IPS DF 6.9 (cell line): ENCODE data around the gene PKD2L2.
"Not testable (repeated sequence)": the region's sequence is repeated elsewhere in the genome, so short reads cannot be mapped to it uniquely, and the experiment has no call there.

Source experiments
- DNase-seq: peaks from one replicate; pipeline ENCODE4 v3.0.0-alpha.2; 2013; ENCODE audit warnings: low read depth, low spot score
- H3K27ac ChIP-seq: one replicate; pipeline ENCODE4 v1.5.1; 2013; ENCODE audit warnings: low read length, control low read depth
- H3K27me3 ChIP-seq: 2 replicates; pipeline ENCODE4 v1.6.1; 2013; ENCODE audit warnings: mild to moderate bottlenecking, low read length; ENCODE audit not compliant: control insufficient read depth, insufficient read depth
- H3K36me3 ChIP-seq: 2 replicates; pipeline ENCODE4 v1.6.1; 2013; ENCODE audit warnings: low read length; ENCODE audit not compliant: control insufficient read depth, insufficient read depth
- H3K4me1 ChIP-seq: 2 replicates; pipeline ENCODE4 v1.6.1; 2013; ENCODE audit warnings: low read length; ENCODE audit not compliant: control insufficient read depth, insufficient read depth
- H3K4me3 ChIP-seq: 2 replicates; pipeline ENCODE4 v1.5.1; 2013; ENCODE audit warnings: mild to moderate bottlenecking, low read length
- H3K9me3 ChIP-seq: 2 replicates; pipeline ENCODE4 v1.6.1; 2013; ENCODE audit warnings: low read length, inconsistent platforms; ENCODE audit not compliant: control insufficient read depth, insufficient read depth
- WGBS: extraction: QIAGEN DNeasy Blood & Tissue Kit; methylation state at CpG from one replicate; pipeline ENCODE4 v1.1.7; 2013; ENCODE audit warnings: mixed read lengths, missing lambda C conversion rate; ENCODE audit not compliant: insufficient read length, insufficient coverage; 5-methylcytosine and 5-hydroxymethylcytosine counted together

The PKD2L2 gene

DNA sequence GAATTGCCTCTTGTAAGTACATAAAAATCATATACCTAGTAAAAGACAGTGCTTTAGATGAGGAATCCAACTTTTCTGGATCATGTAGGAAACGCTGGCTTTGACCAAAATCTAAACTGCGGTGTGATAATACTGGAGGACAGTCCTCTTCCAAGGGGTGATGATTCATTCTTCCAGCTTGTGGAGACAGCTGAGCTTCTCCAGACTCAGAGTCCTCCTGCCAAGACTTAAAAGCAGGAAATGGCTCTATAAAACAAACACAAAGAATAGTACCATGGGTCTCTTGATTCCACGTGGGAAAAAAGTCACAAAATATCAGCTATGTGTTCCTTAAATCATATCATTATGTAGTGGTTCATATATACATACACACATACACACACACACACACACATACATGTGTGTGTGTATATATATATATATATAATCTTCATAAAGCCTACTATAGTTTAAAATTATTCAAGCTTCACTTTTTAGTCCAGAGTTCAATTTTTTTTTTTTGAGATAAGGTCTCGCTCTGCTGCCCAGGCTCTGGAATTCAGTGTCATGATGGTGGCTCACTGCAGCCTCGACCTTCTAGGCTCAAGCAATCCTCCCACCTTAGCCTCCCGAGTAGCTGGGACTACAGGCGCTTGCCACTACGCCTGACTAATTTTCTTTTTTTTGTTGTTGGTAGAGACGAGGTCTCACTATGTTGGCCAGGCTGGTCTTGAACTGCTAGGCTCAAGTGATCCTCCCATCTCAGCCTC, 65.0 kb downstream of the PKD2L2 start:
- H3K9me3 ChIP-seq = no peaks in the 10 kb centered on the region
- no peak for DNase-seq
- no peaks in the 10 kb centered on the region; the same call in 1 of the 2 replicates for H3K36me3 ChIP-seq
- H3K27ac ChIP-seq = no peak overlapping the region
- H3K27me3 ChIP-seq = no peaks in the 10 kb centered on the region
- no CpG with 5 or more reads among the region's 9 CpGs for WGBS
- no peaks in the 10 kb centered on the region for H3K4me1 ChIP-seq
- no peak overlapping the region for H3K4me3 ChIP-seq

DNA sequence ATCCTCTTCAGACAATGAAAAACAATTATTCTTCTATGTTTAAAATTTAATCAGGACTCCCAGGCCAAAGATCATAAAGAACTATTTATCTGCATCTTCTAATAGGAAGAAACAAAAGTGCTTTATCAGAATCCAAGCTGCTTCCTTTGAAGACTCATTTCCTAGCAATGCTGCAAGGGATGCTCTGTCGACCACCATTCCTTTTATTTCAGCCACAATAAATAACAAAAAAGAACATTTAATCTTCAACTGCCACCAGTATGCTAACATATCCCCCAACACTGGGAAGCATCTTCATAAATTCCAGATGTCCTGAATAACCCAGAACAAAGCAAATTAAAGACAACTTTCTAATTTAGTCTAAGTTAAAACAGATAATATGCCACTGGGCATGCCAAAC, 68.7 kb downstream of the PKD2L2 start:
- no peaks in the 10 kb centered on the region for H3K9me3 ChIP-seq
- DNase-seq = no peak
- no peaks in the 10 kb centered on the region for H3K27me3 ChIP-seq
- H3K27ac ChIP-seq = no peak overlapping the region
- no CpG with 5 or more reads among the region's 1 CpG for WGBS
- H3K4me1 ChIP-seq = no peaks in the 10 kb centered on the region
- no peaks in the 10 kb centered on the region; the same call in 1 of the 2 replicates for H3K36me3 ChIP-seq
- no peak overlapping the region for H3K4me3 ChIP-seq

DNA sequence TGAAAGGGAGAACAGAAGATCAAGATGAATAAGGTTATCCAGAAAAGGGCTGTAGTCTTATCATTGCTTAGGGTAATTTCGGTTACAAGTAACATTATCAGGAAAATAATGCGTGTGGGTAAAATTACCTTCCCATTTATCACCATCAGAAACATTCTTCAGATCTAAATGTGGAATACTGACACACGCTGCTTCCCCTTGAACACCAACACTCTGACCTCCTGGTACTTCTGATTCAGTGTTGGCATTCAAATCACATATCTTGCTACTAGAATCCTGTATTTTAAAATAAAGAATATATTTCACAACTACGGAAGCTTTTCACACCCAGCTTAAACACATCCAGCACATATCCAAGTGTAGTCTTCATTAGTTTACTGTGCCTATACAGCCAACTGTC, 70.2 kb downstream of the PKD2L2 start:
- H3K9me3 ChIP-seq = no peaks in the 10 kb centered on the region
- H3K27me3 ChIP-seq = no peaks in the 10 kb centered on the region; the same call in 1 of the 2 replicates
- no peak for DNase-seq
- H3K36me3 ChIP-seq = peaks cover 3% of the 10 kb centered on the region; the same call in 1 of the 2 replicates
- no peaks in the 10 kb centered on the region for H3K4me1 ChIP-seq
- no peak overlapping the region for H3K4me3 ChIP-seq
- no peak overlapping the region for H3K27ac ChIP-seq
- WGBS = no CpG with 5 or more reads among the region's 4 CpGs

DNA sequence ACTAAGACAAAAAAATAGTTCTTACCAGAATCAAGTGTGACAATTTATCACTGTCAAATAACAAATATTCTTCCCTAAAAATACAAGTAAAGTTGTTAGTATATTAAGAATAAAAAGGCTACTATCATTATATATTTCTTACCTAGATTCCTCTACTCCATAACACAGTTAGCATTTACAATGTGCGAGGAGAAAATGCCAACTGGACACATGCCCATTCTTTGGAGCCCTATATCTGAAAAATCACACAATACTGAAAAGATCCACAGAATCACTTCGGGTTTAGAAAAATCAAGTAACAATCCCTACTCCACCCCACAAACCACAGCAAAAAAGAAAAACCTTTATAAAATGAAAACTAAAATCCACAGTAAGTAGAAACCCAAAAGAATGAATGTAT, 70.9 kb downstream of the PKD2L2 start:
- no peak overlapping the region for H3K4me3 ChIP-seq

DNA sequence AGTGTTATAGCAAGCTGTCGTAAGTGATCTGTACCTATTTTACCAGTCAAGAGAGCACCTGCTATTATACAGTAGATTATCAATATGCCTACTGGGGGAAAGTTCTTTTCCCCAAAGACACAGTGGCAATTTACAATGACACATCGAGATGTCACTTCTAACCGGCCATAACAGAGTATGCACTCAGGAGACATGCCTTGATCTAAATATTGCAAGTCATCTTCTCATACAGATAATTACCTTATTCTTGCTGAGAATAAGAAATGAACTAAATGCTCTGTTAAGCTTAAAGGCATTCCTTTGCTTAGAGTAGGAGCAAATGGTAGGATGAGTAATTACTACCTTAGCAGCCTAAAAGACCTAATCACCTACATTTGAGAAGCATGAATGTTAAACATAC, 71.6 kb downstream of the PKD2L2 start:
- no peaks in the 10 kb centered on the region for H3K9me3 ChIP-seq
- H3K27me3 ChIP-seq = no peaks in the 10 kb centered on the region; the same call in 1 of the 2 replicates
- H3K4me3 ChIP-seq = no peak overlapping the region
- no peaks in the 10 kb centered on the region for H3K4me1 ChIP-seq
- no peak for DNase-seq
- no CpG with 5 or more reads among the region's 3 CpGs for WGBS
- no peak overlapping the region for H3K27ac ChIP-seq
- peaks cover 3% of the 10 kb centered on the region; the same call in 1 of the 2 replicates for H3K36me3 ChIP-seq

More for the DNA sequence above, 70.9 kb downstream of the PKD2L2 start:
- no peak overlapping the region for H3K27ac ChIP-seq
- no CpG with 5 or more reads among the region's 2 CpGs for WGBS
- H3K9me3 ChIP-seq = no peaks in the 10 kb centered on the region
- no peaks in the 10 kb centered on the region for H3K4me1 ChIP-seq
- DNase-seq = no peak
- H3K36me3 ChIP-seq = peaks cover 3% of the 10 kb centered on the region; the same call in 1 of the 2 replicates
- H3K27me3 ChIP-seq = no peaks in the 10 kb centered on the region; the same call in 1 of the 2 replicates

DNA sequence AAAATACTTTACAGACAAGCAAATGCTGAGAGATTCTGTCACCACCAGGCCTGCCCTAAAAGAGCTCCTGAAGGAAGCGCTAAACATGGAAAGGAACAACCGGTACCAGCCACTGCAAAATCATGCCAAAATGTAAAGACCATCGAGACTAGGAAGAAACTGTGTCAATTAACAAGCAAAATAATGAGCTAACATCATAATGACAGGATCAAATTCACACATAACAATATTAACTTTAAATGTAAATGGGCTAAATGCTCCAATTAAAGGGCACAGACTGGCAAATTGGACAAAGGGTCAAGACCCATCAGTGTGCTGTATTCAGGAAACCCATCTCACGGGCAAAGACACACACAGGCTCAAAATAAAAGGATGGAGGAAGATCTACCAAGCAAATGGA, 81.1 kb downstream of the PKD2L2 start:
- not testable (repeated sequence) for H3K4me3 ChIP-seq, H3K27me3 ChIP-seq, H3K4me1 ChIP-seq, H3K9me3 ChIP-seq, H3K27ac ChIP-seq, DNase-seq, H3K36me3 ChIP-seq
- no CpG with 5 or more reads among the region's 4 CpGs for WGBS

DNA sequence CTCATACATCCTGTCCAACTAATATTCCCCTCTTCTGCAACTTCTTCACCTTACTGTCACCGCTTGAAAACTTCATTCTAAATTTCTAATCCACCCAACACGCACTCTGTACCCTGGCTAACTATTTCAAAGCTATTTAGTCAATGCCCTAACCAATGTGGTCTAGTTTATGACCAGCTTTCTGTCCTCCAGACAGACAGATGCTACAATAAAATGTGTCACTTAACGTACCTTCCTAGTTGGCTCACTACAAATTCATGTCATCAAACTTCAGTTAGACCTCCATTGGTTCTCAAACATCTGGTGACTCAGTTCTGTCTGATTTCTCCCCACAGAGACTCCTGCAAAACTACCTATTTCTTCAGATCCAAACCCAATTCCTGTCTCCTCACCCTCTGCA, 86.0 kb downstream of the PKD2L2 start:
- Histone ChIP-seq H3K36me3 (no peaks in the 10 kb centered on the region; the same call in 1 of the 2 replicates), H3K27me3 (no peaks in the 10 kb centered on the region), H3K27ac (no peak overlapping the region), H3K4me3 (no peak overlapping the region), H3K9me3 (no peaks in the 10 kb centered on the region), H3K4me1 (no peaks in the 10 kb centered on the region)
- 100% methylated on average over 2 of the region's 3 CpGs for WGBS
- no peak for DNase-seq

DNA sequence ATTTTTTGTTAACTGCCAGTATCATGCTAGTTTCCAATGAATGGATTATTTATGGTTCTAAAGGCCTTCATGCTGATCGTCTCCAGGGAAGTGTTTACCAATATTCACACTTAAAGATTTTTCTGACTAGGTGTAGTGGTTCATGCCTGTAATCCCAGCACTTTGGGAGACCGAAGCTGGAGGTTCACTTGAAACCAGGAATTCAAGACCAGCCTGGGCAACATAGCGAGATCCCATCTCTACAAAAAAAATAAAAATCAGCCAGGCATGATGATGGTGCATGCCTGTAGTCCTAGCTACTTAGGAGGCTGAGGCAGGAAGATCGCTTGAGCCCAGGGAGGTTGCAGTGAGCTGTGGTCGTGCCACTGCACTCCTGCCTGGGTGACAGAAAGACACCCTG, 100.2 kb downstream of the PKD2L2 start:
- Histone ChIP-seq H3K9me3 (no peaks in the 10 kb centered on the region), H3K27ac (no peak overlapping the region), H3K36me3 (no peaks in the 10 kb centered on the region; the same call in 1 of the 2 replicates), H3K4me3 (no peak overlapping the region), H3K4me1 (no peaks in the 10 kb centered on the region), H3K27me3 (no peaks in the 10 kb centered on the region)
- WGBS = no CpG with 5 or more reads among the region's 5 CpGs
- no peak for DNase-seq
